ENCODE measurements around the gene WHRN.

WHRN gene

DNA sequence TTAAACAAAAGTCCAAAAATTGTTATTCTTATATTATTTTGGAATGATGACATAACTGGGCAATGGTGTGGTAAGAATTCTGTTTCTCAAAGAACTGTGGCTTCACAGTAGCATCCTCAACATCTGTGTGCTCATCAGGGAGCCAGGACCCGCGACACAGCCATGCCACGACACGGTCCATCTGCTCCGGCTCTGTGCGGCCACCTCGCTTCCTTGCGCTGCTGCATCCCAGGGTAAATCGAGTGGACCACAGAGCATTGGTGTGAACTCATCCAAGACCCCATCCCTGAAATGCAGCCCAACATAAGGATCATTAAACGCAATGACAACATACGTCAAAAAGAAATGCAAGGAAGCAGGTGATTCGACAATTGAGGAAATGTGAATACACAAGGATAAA, 15.3 kb downstream of the WHRN start:
- no peak for DNase-seq

- no peak for DNase-seq
These were observed 16.7 kb downstream of the WHRN start for GRCh38 chr9:114488398-114489129.

- no peak for DNase-seq
These were observed 17.5 kb downstream of the WHRN start for GRCh38 chr9:114487607-114488300.

DNA sequence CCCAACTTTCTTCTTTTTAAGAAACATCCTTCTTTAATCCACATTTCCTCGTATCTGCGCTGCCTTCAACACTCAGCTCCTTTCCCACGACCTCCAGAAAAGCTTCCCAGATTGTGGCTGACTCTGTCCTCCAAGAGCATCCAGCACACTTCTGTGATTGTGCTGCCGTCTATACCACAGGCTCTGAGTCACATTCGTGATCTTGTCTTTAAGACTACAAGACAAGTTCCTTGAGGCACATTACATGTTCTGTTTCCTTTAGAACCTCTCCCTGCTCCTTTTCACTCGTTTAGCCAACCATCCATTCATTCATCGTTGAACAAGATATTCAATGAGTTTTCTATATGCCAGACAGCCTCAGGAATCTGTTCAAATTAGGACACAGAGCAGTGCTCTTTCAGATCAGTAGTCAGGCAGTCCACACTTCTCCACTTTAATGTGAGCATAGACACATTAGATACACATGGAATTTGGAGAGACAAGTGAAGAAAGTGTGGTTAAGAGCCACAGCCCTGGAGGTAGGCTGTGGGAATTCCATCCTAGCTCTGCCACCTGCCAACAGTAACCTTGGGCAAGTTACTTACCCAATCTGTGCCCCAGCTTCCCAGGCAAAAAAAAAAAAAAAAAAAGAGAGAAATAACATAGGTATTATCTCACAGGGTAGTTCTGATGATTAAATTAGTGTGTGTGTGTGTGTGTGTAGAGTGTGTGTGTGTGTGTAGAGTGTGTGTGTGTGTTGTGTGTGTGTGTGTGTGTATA, 18.9 kb downstream of the WHRN start:
- DNase-seq, result no peak

DNA sequence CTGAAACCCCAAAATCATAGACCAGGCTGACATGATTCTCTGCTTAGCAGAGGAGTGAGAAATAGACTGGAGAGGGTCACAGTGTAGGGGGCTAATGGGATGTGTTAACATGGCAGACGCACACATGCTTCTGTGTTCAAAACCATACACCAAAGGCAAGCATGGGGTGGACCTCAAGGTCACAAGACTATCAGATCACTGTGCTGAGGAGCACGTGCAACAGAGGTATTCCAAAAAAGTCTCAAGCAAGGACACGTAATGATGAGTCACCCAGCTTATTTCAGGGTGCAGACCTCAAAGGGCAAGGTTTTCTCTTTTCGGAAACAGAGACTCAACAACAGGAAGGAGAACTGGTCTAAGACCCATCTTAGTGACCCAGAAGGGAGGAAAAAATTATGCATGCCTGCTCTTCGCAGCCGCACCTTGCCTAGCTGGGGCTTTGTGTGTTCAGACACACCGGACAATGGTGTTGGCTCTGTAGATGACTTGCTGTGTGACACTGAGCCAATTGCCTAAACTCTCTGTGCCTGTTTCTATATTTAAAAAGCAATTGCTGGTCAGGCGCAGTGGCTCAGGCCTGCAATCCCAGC, 20.3 kb downstream of the WHRN start:
- DNase-seq, result no peak

DNA sequence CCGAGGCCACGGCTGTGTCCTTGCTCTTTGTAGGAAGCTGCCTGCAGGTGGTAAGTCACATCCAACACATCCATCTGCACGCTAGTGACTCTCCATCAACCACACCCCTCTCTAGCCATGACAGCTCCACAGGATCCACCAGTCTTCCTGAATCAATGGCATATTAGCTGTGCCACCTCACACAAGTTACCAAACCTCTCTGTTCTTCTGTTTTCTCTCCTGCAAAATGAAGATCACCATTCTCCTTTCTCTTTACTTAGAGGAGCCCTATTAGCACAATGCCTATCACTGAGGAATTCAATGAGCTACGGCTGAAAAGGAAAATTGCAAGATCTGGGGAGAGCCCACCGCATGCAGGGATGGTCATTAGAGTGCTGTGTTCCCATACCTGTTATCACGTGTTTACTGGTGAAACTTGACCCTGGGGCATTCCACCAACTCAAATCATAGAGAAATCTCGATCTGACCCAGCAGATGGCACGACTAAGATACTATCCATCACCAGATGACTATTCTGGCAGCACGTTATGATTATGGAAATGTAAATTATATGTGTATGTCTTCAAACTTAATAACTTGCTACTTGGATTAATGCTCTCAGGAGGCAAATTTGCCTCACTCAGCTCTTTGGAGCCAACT, 20.9 kb downstream of the WHRN start:
- no peak for DNase-seq

DNA sequence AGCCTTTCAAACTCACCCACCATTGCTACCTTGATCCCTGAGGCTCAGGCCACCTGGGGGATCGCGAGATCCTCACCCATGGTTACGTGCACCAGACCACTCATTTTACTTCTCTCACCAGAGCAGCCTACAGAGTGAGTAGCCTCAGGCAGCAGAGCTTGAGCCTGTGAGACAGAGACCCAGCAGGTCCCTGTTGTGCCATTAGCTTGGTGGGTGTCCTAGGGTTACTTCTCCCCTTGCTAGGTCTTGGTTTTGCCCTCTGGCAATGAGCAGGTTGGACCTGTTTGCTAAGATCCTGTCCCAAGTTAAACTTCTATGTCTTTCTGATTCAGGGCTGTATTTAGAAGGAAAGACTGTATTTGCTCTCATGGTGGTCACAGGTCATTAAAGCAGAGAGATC, 21.8 kb downstream of the WHRN start:
- no peak for DNase-seq

- no peak for DNase-seq
These were observed 22.7 kb downstream of the WHRN start for GRCh38 chr9:114482593-114482992.

DNA sequence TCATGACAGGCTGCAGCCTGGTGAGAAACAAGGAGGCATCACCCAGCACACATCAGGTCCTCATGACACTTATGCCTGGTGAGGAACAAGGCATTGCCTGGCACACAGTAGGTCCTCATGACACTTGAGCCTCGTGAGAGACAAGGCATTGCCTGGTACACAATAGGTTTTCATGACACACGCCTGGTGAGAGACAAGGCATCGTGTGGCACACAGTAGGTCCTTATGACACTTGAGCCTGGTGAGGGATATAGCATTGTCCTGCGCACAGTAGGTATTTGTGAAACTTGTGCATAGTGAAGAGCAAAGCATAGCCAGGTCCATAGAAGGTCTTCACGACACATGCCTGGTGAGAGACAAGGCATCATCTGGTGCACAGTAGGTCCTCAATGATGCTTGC, 23.5 kb downstream of the WHRN start:
- DNase-seq, result no peak

GRCh38 chr9:114480746-114481435, 24.4 kb downstream of the WHRN start:
- DNase-seq, result no peak

- DNase-seq, result peak; percentile 47
These were observed 26.4 kb downstream of the WHRN start for GRCh38 chr9:114478871-114479270.

DNA sequence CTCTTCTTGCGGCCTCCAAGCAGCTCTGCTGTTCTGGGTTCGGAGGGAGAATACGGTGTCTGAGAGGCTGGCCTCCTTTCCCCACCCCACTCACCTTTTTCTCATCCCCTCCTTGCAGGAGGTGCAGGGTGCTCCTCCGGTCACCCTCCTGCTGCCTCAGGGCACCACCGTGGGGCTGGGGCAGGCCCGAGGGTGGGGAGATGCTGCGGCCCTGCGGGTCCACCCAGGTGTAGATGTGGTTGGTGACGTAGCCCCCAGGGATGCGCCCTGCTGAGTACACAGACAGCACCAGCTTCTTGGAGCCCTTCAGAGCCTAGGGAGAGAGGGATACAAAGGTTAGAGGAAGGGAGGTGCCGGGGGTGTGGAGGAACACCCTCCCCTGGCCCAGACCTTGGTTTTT, 26.8 kb downstream of the WHRN start:
- DNase-seq, result no peak

GRCh38 chr9:114477642-114478041, 27.6 kb downstream of the WHRN start:
- no peak for DNase-seq

DNA sequence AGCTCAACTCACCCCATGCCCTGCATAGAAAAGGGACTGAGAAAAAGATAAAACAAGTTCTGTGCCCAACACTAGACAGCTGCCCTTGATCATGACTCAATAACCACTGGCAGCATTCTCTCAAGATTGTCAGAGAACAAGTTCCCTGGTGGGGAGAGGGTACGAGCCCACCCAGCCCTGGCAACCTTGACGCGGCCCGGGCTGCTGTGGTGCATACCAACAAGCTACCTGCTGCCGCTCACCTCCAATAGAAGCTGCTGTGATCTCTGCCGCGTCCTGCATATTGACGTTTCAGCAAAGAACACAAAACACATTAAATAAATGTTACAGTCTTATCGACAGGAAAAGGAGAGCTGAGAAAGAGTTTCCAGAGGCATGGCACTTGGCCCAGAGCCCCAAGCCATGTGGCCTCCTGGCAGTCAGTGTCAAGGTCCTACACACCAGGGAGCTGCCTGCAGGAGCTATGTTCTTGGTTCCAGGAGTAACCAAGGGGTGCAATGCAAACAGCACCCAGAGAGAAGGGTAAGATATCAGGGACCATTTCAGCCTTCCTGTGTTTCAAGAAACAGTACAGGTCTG, 28.3 kb downstream of the WHRN start:
- DNase-seq, result no peak

GRCh38 chr9:114475412-114476135, 29.7 kb downstream of the WHRN start:
- DNase-seq, result no peak

DNA sequence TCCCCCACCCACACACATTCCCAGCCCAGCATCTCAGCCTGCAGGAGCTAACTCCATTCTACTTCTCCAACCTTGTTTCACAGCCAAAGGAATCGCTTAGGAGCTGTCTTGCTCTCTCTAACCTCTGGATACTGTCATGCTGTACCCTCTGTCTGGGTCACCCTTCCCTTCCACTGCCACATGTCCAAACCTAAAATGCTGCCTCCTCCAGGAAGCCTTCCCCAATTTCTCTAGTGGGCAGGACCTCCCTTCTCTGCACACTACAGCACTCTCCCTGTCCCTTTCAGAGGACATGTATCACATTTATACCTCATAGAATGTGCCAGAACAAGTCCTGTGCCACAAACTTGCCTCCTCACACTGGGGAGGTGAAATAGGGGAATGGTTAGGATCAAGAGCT, 30.8 kb downstream of the WHRN start:
- DNase-seq, result no peak

DNA sequence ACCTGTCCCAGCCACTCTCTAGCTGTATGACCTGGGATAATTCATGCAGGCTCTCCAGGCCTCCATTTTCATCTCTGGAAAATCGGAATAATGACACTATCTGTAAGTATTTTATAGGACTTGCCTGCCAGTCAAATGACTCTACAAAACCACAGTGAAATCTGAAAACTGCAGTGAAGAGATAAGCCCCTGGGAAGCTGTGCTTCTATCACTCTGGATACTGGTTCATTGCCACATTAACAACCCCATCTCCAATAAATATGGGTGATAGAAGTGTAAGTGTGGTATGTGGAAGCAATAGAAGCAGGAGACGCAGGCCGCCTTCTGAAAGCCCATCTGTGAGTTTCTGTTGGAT, 31.8 kb downstream of the WHRN start:
- DNase-seq, result no peak

DNA sequence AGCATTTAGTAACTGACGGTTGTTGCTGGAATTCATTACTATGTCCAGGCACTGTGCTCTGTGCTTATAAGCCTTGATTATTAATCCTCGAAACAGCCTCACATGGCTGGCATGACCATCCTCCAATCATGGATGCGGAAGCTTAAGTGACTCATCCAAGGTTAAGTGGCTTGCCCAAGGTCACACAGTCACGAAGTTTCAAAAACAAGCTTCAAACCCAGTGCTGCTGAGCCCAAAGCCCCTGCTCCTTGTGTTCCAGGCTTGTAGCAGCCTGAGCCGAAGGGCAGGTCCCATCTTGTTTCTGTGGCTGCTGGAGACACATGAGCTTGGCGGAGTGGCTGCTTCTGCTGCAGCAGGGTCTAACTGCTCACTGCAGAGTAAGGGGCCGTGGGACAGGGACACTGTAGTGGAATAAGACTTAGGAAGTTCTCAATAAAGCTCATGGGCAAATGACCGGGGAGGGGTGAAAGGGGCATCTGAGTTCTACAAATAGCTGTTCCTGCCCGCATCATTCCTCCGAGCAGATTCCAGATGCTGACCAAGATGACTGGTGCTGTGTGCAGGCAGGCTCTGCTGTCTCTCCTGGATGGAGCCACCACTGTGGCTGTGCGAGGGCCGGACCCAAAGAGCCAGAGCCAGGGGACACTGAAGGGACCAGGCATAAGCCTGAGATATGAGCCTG, 32.4 kb downstream of the WHRN start:
- DNase-seq, result no peak

- no peak for DNase-seq
These were observed 34.1 kb downstream of the WHRN start for GRCh38 chr9:114471157-114471556.

DNA sequence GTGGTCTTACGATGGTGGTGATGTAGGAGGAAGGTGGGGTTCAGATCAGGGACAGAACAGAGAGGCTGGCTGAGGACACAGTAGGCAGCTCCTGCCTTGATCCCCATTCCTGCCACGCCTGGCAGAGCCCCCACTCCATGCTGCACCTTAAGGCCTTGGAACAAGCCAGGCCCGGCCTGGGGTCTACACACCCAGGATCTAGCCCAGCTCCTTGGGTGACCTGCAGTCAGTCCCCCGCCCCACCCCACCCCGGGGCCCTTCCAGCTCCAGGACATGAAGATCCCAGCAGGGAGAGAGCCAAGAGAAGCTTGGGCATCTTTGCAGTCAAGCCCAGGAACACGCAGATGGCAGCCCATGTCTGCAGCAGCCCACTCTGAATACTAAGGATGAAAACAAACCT, 34.7 kb downstream of the WHRN start:
- DNase-seq, result no peak

DNA sequence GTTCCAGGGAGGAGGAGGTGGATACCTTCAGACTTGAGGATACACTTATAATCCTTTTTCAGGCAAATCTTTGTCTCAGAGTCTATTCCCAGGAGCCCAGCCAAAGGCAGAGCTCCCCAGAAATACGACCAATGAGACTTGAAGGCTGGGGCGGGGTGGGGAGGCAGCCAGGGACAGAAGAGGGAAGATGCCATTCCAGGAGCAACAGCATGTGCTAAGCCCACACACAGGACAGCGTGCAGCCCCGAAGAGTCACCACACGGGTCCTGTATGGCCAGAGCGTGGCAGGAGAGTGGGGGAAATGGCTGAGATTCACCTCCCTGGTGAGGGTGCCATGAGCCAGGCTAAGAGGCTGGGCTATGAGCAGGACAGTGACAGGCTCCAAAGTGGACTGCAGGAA, 35.2 kb downstream of the WHRN start:
- no peak for DNase-seq
